Stimulated activated CD4-positive, alpha-beta T cell treated with anti-CD3 and anti-CD28 coated beads, TNF-alpha, amount 100 ng/mL, for 4 hours (primary cell): ENCODE results near the gene ATXN1.

Experiments used
- DNase-seq, 3 experiments: peaks; one replicate each; pipeline ENCODE4 v3.0.0-alpha.2; 2020; ENCODE audit warnings: low read depth in 3 of 3

ATXN1 gene

GRCh38 chr6:16333580-16333979 lies 427.7 kb downstream of the ATXN1 start:
- no peak for DNase-seq

- peak; percentile 57 to 74 (median 65) for DNase-seq
Measured at GRCh38 chr6:16332175-16332542, 429.1 kb downstream of the ATXN1 start.

GRCh38 chr6:16331384-16332174 lies 429.7 kb downstream of the ATXN1 start:
- peak in 2 of 3 experiments; percentile 35 to 37 for DNase-seq

GRCh38 chr6:16329233-16329632 lies 432.0 kb downstream of the ATXN1 start:
- no peak for DNase-seq

GRCh38 chr6:16327777-16328325 lies 433.4 kb downstream of the ATXN1 start:
- no peak for DNase-seq

- DNase-seq = no peak
Measured at GRCh38 chr6:16326971-16327776, 434.1 kb downstream of the ATXN1 start.

- DNase-seq = no peak
Measured at GRCh38 chr6:16326531-16326930, 434.7 kb downstream of the ATXN1 start.

- no peak for DNase-seq
Measured at GRCh38 chr6:16324606-16325225, 436.5 kb downstream of the ATXN1 start.

- no peak for DNase-seq
Measured at GRCh38 chr6:16324184-16324583, 437.1 kb downstream of the ATXN1 start.

- peak in 2 of 3 experiments; percentile 51 to 56 for DNase-seq
Measured at GRCh38 chr6:16322666-16323312, 438.5 kb downstream of the ATXN1 start.

- no peak for DNase-seq
Measured at GRCh38 chr6:16321826-16322225, 439.4 kb downstream of the ATXN1 start.

GRCh38 chr6:16321341-16321710 lies 439.9 kb downstream of the ATXN1 start:
- DNase-seq = no peak

- DNase-seq = no peak
Measured at GRCh38 chr6:16320533-16321340, 440.5 kb downstream of the ATXN1 start.

- peak; percentile 20 to 53 (median 45) for DNase-seq
Measured at GRCh38 chr6:16319813-16320532, 441.3 kb downstream of the ATXN1 start.

- DNase-seq = no peak
Measured at GRCh38 chr6:16318953-16319720, 442.1 kb downstream of the ATXN1 start.

- DNase-seq = no peak
Measured at GRCh38 chr6:16318538-16318937, 442.7 kb downstream of the ATXN1 start.

- no peak for DNase-seq
Measured at GRCh38 chr6:16316741-16317251, 444.5 kb downstream of the ATXN1 start.

- DNase-seq = no peak
Measured at GRCh38 chr6:16314296-16314695, 447.0 kb downstream of the ATXN1 start.

GRCh38 chr6:16313732-16314131 lies 447.5 kb downstream of the ATXN1 start:
- no peak for DNase-seq
